Measurements from ENCODE around the gene SKAP1. TPM values are rescaled to one million over a fixed set of nuclear protein-coding genes. Genes with fewer than 3 reads are reported as not detected.

SKAP1 gene
- total RNA-seq, 1 donor from 2014 or later: not detected

DNA sequence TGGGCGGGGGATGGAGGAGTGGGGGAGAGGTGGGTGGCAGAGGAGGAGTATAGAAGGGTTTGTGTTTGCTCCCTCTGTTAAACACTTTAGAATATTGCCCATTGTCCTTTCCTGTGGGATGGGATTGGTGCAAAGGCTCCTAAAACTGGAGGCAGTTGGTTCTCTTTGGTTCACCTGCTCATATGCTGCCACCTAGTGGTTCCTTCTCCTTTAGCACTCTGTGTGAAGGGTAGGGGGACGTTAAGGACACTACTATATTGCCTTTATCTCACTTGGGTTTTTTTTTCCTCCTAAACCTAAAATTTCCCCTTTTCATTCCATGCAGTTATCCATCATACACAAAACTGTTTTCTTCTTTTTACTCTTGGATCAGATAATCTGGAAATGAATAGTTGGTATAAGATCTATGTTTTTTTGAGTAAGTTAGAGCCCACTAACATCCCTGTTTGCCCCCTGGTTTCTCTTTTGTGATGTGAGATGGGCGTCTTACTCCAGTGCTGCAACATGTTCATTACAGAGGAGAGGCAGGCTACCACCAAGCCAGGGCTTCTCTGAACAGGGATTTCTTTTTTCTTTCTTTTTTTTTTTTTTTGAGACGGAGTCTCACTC lies 298.7 kb downstream of the SKAP1 start:
- no peak overlapping the region for H3K27ac ChIP-seq (ENCODE audit: low read depth, low read length)
- no peaks in the 10 kb centered on the region for H3K9me3 Mint-ChIP-seq (ENCODE audit: unreplicated experiment)
- TF ChIP-seq, protein P1, sequence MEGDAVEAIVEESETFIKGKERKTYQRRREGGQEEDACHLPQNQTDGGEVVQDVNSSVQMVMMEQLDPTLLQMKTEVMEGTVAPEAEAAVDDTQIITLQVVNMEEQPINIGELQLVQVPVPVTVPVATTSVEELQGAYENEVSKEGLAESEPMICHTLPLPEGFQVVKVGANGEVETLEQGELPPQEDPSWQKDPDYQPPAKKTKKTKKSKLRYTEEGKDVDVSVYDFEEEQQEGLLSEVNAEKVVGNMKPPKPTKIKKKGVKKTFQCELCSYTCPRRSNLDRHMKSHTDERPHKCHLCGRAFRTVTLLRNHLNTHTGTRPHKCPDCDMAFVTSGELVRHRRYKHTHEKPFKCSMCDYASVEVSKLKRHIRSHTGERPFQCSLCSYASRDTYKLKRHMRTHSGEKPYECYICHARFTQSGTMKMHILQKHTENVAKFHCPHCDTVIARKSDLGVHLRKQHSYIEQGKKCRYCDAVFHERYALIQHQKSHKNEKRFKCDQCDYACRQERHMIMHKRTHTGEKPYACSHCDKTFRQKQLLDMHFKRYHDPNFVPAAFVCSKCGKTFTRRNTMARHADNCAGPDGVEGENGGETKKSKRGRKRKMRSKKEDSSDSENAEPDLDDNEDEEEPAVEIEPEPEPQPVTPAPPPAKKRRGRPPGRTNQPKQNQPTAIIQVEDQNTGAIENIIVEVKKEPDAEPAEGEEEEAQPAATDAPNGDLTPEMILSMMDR (IDR thresholded peaks at IDR 0.05; ENCODE audit: insufficient read depth, low read depth, low read length): peak; percentile 94
- TF ChIP-seq EZH2 (IDR thresholded peaks at IDR 0.05; ENCODE audit: insufficient read depth, low read length): no peak
- H3K9ac ChIP-seq (ENCODE audit: low read length): no peak overlapping the region
- H3K4me3 Mint-ChIP-seq (ENCODE audit: unreplicated experiment): no peak overlapping the region
- no peaks in the 10 kb centered on the region for H3K36me3 ChIP-seq (ENCODE audit: insufficient read depth, low read length)
- DNase-seq (ENCODE audit: low read depth) (peak; percentile 27), FAIRE-seq (peak; percentile 63)
- H2AFZ ChIP-seq (ENCODE audit: low read depth, low read length): no peak overlapping the region
- H3K79me2 ChIP-seq (ENCODE audit: insufficient read depth, low read length): no peaks in the 10 kb centered on the region
- no peak overlapping the region for H3K4me3 ChIP-seq (ENCODE audit: insufficient read depth, low read depth, low read length)
- H4K20me1 ChIP-seq (ENCODE audit: insufficient read depth, low read length): no peaks in the 10 kb centered on the region
- H3K27me3 Mint-ChIP-seq (ENCODE audit: low read depth, unreplicated experiment): no peaks in the 10 kb centered on the region
- peaks cover 6% of the 10 kb centered on the region for H3K27me3 ChIP-seq (ENCODE audit: insufficient read depth, low read length)
- peaks cover 7% of the 10 kb centered on the region for H3K4me1 ChIP-seq (ENCODE audit: insufficient read depth, low read length)
- H3K27ac Mint-ChIP-seq (ENCODE audit: unreplicated experiment): no peak overlapping the region
- H3K9me3 ChIP-seq (ENCODE audit: insufficient read depth, low read depth, low read length): no peaks in the 10 kb centered on the region
- no peaks in the 10 kb centered on the region for H3K36me3 Mint-ChIP-seq (ENCODE audit: low read depth, unreplicated experiment)
- H3K4me1 Mint-ChIP-seq (ENCODE audit: low read depth, unreplicated experiment): peaks cover 6% of the 10 kb centered on the region
- no peak overlapping the region for H3K4me2 ChIP-seq (ENCODE audit: low read length)

DNA sequence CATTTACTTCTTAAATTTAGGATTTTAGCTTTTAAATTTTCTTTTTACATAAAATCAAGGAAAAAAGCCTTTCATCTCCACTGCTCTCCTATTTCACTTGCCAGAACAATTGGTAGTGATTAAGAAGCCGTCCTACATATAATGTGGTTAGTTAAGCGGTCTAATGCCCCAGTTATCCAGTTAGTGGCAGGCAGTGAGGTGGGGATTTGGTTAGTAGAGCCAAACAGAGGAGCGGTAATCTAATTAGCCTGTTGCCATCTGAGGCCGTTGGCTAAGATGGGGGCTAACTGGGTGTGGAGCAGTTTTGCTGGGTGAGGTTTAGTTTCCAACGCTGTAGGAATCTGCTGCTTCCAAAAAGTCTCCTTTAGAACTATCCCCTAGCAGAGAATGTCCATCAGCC lies 300.0 kb downstream of the SKAP1 start:
- FAIRE-seq (no peak), DNase-seq (ENCODE audit: low read depth) (no peak)
- Mint-ChIP-seq H3K27me3 (ENCODE audit: low read depth, unreplicated experiment) (no peaks in the 10 kb centered on the region), H3K36me3 (ENCODE audit: low read depth, unreplicated experiment) (no peaks in the 10 kb centered on the region), H3K27ac (ENCODE audit: unreplicated experiment) (no peak overlapping the region), H3K4me1 (ENCODE audit: low read depth, unreplicated experiment) (peaks cover 6% of the 10 kb centered on the region), H3K4me3 (ENCODE audit: unreplicated experiment) (no peak overlapping the region), H3K9me3 (ENCODE audit: unreplicated experiment) (no peaks in the 10 kb centered on the region)
- Histone ChIP-seq H3K36me3 (ENCODE audit: insufficient read depth, low read length) (peaks cover 6% of the 10 kb centered on the region), H4K20me1 (ENCODE audit: insufficient read depth, low read length) (no peaks in the 10 kb centered on the region), H3K27ac (ENCODE audit: low read depth, low read length) (no peak overlapping the region), H3K4me1 (ENCODE audit: insufficient read depth, low read length) (peaks cover 7% of the 10 kb centered on the region), H3K4me2 (ENCODE audit: low read length) (no peak overlapping the region), H2AFZ (ENCODE audit: low read depth, low read length) (no peak overlapping the region), H3K27me3 (ENCODE audit: insufficient read depth, low read length) (peaks cover 6% of the 10 kb centered on the region), H3K9ac (ENCODE audit: low read length) (no peak overlapping the region), H3K9me3 (ENCODE audit: insufficient read depth, low read depth, low read length) (no peaks in the 10 kb centered on the region), H3K4me3 (ENCODE audit: insufficient read depth, low read depth, low read length) (no peak overlapping the region), H3K79me2 (ENCODE audit: insufficient read depth, low read length) (no peaks in the 10 kb centered on the region)
- TF ChIP-seq, protein P1 (IDR thresholded peaks at IDR 0.05; ENCODE audit: insufficient read depth, low read depth, low read length): no peak
- TF ChIP-seq EZH2 (IDR thresholded peaks at IDR 0.05; ENCODE audit: insufficient read depth, low read length): no peak

DNA sequence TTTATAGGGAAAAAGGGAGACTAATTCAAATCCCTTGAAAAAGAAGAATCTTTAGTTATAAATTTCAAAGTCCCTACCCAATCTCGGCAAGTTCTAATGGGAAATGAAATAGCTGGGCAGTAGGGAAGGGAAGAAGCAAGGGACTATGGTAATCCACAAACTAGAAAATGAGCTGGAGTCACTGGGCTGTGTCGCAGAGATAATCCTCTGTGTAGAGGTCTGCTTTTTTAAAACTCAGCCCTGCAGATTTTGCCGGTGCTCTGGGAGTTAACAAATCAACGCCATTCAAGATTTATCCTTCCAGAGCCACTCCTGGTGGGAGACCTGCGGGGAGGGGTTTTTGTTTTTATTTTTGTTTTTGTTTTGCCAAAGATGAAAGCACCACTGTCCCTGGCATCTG lies 301.6 kb downstream of the SKAP1 start:
- H3K4me1 Mint-ChIP-seq (ENCODE audit: low read depth, unreplicated experiment): peaks cover 6% of the 10 kb centered on the region
- H3K9me3 Mint-ChIP-seq (ENCODE audit: unreplicated experiment): no peaks in the 10 kb centered on the region

More for the DNA sequence above, 301.6 kb downstream of the SKAP1 start:
- DNase-seq (ENCODE audit: low read depth) (no peak), FAIRE-seq (no peak)
- no peak overlapping the region for H3K9ac ChIP-seq (ENCODE audit: low read length)
- no peak overlapping the region for H3K27ac ChIP-seq (ENCODE audit: low read depth, low read length)
- H3K4me3 ChIP-seq (ENCODE audit: insufficient read depth, low read depth, low read length): no peak overlapping the region
- H3K4me3 Mint-ChIP-seq (ENCODE audit: unreplicated experiment): no peak overlapping the region
- peaks cover 2% of the 10 kb centered on the region for H3K27me3 ChIP-seq (ENCODE audit: insufficient read depth, low read length)
- H3K4me1 ChIP-seq (ENCODE audit: insufficient read depth, low read length): peaks cover 7% of the 10 kb centered on the region
- H3K9me3 ChIP-seq (ENCODE audit: insufficient read depth, low read depth, low read length): no peaks in the 10 kb centered on the region
- H3K27ac Mint-ChIP-seq (ENCODE audit: unreplicated experiment): no peak overlapping the region
- no peak overlapping the region for H3K4me2 ChIP-seq (ENCODE audit: low read length)
- no peaks in the 10 kb centered on the region for H3K79me2 ChIP-seq (ENCODE audit: insufficient read depth, low read length)
- H2AFZ ChIP-seq (ENCODE audit: low read depth, low read length): no peak overlapping the region
- no peaks in the 10 kb centered on the region for H3K27me3 Mint-ChIP-seq (ENCODE audit: low read depth, unreplicated experiment)
- TF ChIP-seq, protein P1 (IDR thresholded peaks at IDR 0.05; ENCODE audit: insufficient read depth, low read depth, low read length): no peak
- TF ChIP-seq EZH2 (IDR thresholded peaks at IDR 0.05; ENCODE audit: insufficient read depth, low read length): no peak
- H4K20me1 ChIP-seq (ENCODE audit: insufficient read depth, low read length): no peaks in the 10 kb centered on the region
- peaks cover 6% of the 10 kb centered on the region for H3K36me3 ChIP-seq (ENCODE audit: insufficient read depth, low read length)
- H3K36me3 Mint-ChIP-seq (ENCODE audit: low read depth, unreplicated experiment): no peaks in the 10 kb centered on the region
